ENCODE measurements around the gene HNRNPUL2.

DNA sequence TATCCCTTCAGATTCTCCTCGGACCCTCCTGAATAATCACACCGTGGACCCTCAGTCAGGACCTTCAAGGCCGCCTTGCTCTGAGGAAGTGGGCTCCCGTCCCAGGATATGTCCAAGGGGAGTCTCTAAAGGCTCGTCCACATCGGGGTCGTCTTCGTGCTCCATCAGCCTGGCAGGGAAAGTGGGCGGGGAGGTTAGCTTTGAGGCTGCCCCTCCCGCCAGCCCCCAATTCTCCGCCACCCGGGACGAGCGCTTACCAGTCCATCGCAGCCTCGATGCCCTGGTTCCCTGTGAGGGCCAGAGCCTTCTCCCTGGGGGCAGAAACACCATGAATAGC lies 48.9 kb downstream of the HNRNPUL2 start:
- TF ChIP-seq, protein P1, sequence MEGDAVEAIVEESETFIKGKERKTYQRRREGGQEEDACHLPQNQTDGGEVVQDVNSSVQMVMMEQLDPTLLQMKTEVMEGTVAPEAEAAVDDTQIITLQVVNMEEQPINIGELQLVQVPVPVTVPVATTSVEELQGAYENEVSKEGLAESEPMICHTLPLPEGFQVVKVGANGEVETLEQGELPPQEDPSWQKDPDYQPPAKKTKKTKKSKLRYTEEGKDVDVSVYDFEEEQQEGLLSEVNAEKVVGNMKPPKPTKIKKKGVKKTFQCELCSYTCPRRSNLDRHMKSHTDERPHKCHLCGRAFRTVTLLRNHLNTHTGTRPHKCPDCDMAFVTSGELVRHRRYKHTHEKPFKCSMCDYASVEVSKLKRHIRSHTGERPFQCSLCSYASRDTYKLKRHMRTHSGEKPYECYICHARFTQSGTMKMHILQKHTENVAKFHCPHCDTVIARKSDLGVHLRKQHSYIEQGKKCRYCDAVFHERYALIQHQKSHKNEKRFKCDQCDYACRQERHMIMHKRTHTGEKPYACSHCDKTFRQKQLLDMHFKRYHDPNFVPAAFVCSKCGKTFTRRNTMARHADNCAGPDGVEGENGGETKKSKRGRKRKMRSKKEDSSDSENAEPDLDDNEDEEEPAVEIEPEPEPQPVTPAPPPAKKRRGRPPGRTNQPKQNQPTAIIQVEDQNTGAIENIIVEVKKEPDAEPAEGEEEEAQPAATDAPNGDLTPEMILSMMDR (conservative IDR thresholded peaks at IDR 0.05; ENCODE audit: low read depth, low read length), result no peak
- TF ChIP-seq, protein P2, sequence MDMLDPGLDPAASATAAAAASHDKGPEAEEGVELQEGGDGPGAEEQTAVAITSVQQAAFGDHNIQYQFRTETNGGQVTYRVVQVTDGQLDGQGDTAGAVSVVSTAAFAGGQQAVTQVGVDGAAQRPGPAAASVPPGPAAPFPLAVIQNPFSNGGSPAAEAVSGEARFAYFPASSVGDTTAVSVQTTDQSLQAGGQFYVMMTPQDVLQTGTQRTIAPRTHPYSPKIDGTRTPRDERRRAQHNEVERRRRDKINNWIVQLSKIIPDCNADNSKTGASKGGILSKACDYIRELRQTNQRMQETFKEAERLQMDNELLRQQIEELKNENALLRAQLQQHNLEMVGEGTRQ (IDR thresholded peaks at IDR 0.05; ENCODE audit: low read depth, low read length), result no peak
- no peak for TF ChIP-seq SMC3 (IDR thresholded peaks at IDR 0.05; ENCODE audit: low read depth, low read length)
- no peak for TF ChIP-seq FOS (IDR thresholded peaks at IDR 0.05; ENCODE audit: low read depth, low read length)
- TF ChIP-seq, protein P3, sequence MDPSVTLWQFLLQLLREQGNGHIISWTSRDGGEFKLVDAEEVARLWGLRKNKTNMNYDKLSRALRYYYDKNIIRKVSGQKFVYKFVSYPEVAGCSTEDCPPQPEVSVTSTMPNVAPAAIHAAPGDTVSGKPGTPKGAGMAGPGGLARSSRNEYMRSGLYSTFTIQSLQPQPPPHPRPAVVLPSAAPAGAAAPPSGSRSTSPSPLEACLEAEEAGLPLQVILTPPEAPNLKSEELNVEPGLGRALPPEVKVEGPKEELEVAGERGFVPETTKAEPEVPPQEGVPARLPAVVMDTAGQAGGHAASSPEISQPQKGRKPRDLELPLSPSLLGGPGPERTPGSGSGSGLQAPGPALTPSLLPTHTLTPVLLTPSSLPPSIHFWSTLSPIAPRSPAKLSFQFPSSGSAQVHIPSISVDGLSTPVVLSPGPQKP (IDR thresholded peaks at IDR 0.05; ENCODE audit: borderline replicate concordance, low read depth, low read length), result no peak
- no peak for TF ChIP-seq CEBPB (IDR thresholded peaks at IDR 0.05; ENCODE audit: low read depth, low read length)

Measured in IMR-90 (cell line).